H9 (cell line): Measurements from ENCODE around the gene LRRIQ4. TPM values are rescaled to one million over a fixed set of nuclear protein-coding genes. Genes with fewer than 3 reads are reported as not detected.

Experiments
- DNase-seq: peaks from one replicate; pipeline ENCODE4 v3.0.0-alpha.2; 2017
- H2AFZ ChIP-seq: one replicate; pipeline ENCODE4 v1.6.1; 2013; ENCODE audit warnings: mild to moderate bottlenecking, low read length, control low read depth, moderate library complexity
- H2AK5ac ChIP-seq: 2 replicates; pipeline ENCODE4 v1.6.1; 2013; ENCODE audit warnings: low read length, control low read depth, mixed read lengths; ENCODE audit not compliant: insufficient read length
- H2BK120ac ChIP-seq: one replicate; pipeline ENCODE4 v1.6.1; 2013; ENCODE audit warnings: low read depth, mild to moderate bottlenecking, low read length, control low read depth, inconsistent platforms; ENCODE audit not compliant: poor library complexity, severe bottlenecking
- H2BK12ac ChIP-seq: 2 replicates; pipeline ENCODE4 v1.6.1; 2013; ENCODE audit warnings: low read length, control low read depth, mixed read lengths, low read depth; ENCODE audit not compliant: insufficient read length
- H2BK15ac ChIP-seq: 2 replicates; pipeline ENCODE4 v1.6.1; 2013; ENCODE audit warnings: low read depth, low read length, control low read depth
- H2BK20ac ChIP-seq: one replicate; pipeline ENCODE4 v1.6.1; 2013; ENCODE audit warnings: low read depth, mild to moderate bottlenecking, low read length, control low read depth, inconsistent platforms; ENCODE audit not compliant: poor library complexity, severe bottlenecking
- H2BK5ac ChIP-seq: 2 replicates; pipeline ENCODE4 v1.6.1; 2013; ENCODE audit warnings: low read length, control low read depth, mixed read lengths; ENCODE audit not compliant: insufficient read length
- H3K14ac ChIP-seq: 2 replicates; pipeline ENCODE4 v1.6.1; 2013; ENCODE audit warnings: low read length, control low read depth; ENCODE audit not compliant: insufficient read depth
- H3K18ac ChIP-seq: 2 replicates; pipeline ENCODE4 v1.6.1; 2013; ENCODE audit warnings: low read depth, mild to moderate bottlenecking, mixed read lengths, low read length, control low read depth; ENCODE audit not compliant: insufficient read length
- H3K23ac ChIP-seq: 2 replicates; pipeline ENCODE4 v1.6.1; 2013; ENCODE audit warnings: low read length, control low read depth, mixed read lengths, low read depth; ENCODE audit not compliant: insufficient read length
- H3K23me2 ChIP-seq: 2 replicates; pipeline ENCODE4 v1.6.1; 2013; ENCODE audit warnings: low read depth, mild to moderate bottlenecking, mixed read lengths, low read length, control low read depth; ENCODE audit not compliant: insufficient read length, poor library complexity, severe bottlenecking
- H3K27ac ChIP-seq: 2 replicates; pipeline ENCODE4 v1.5.1; 2013; ENCODE audit warnings: low read length, control low read depth, mixed read lengths, low read depth; ENCODE audit not compliant: insufficient read length
- H3K27me3 ChIP-seq: 2 replicates; pipeline ENCODE4 v1.6.1; 2013; ENCODE audit warnings: low read length, control low read depth, inconsistent platforms; ENCODE audit not compliant: insufficient read depth
- H3K4ac ChIP-seq: 2 replicates; pipeline ENCODE4 v1.6.1; 2013; ENCODE audit warnings: low read depth, mild to moderate bottlenecking, control low read depth, inconsistent platforms, low read length, moderate library complexity
- H3K4me1 ChIP-seq: 2 replicates; pipeline ENCODE4 v1.6.1; 2013; ENCODE audit warnings: low read length, control low read depth, inconsistent platforms; ENCODE audit not compliant: insufficient read depth
- H3K4me2 ChIP-seq: 2 replicates; pipeline ENCODE4 v1.6.1; 2013; ENCODE audit warnings: low read length, control low read depth, mixed read lengths; ENCODE audit not compliant: insufficient read length, insufficient read depth
- H3K56ac ChIP-seq: 2 replicates; pipeline ENCODE4 v1.6.1; 2013; ENCODE audit warnings: low read depth, mild to moderate bottlenecking, mixed read lengths, low read length, control low read depth; ENCODE audit not compliant: insufficient read length
- H3K79me1 ChIP-seq: 2 replicates; pipeline ENCODE4 v1.6.1; 2013; ENCODE audit warnings: low read depth, mild to moderate bottlenecking, moderate library complexity, low read length, control low read depth, inconsistent platforms; ENCODE audit not compliant: insufficient read depth, poor library complexity, severe bottlenecking
- H3K79me2 ChIP-seq: 2 replicates; pipeline ENCODE4 v1.6.1; 2013; ENCODE audit warnings: low read length, control low read depth, inconsistent platforms; ENCODE audit not compliant: insufficient read depth
- H3K9ac ChIP-seq: 2 replicates; pipeline ENCODE4 v1.6.1; 2013; ENCODE audit warnings: low read length, control low read depth, mixed read lengths; ENCODE audit not compliant: insufficient read length; ENCODE audit errors: extremely low read depth
- H3K9me3 ChIP-seq: one replicate; pipeline ENCODE4 v1.6.1; 2013; ENCODE audit warnings: low read depth, low read length, inconsistent platforms; ENCODE audit not compliant: control insufficient read depth
- H3T11ph ChIP-seq: one replicate; pipeline ENCODE4 v1.6.1; 2013; ENCODE audit warnings: mild to moderate bottlenecking, low read length, control low read depth, inconsistent platforms
- H4K20me1 ChIP-seq: one replicate; pipeline ENCODE4 v1.6.1; 2013; ENCODE audit not compliant: control insufficient read depth, insufficient read length, insufficient read depth
- H4K5ac ChIP-seq: 2 replicates; pipeline ENCODE4 v1.6.1; 2013; ENCODE audit warnings: low read depth, mild to moderate bottlenecking, mixed read lengths, low read length, control low read depth; ENCODE audit not compliant: insufficient read length
- H4K8ac ChIP-seq: replicated peaks from 2 replicates; pipeline ENCODE4 v1.6.1; 2013; ENCODE audit warnings: low read length, control low read depth, mixed read lengths, low read depth; ENCODE audit not compliant: insufficient read length
- H4K91ac ChIP-seq: 2 replicates; pipeline ENCODE4 v1.6.1; 2013; ENCODE audit warnings: low read depth, mild to moderate bottlenecking, moderate library complexity, mixed read lengths, low read length, control low read depth; ENCODE audit not compliant: insufficient read length
- H3K27ac Mint-ChIP-seq, 3 experiments: 2 replicates in 2 of 3; 3 replicates in 1 of 3; pipeline ENCODE4 v1.8.0; 2020 to 2021; ENCODE audit warnings: mixed read lengths in 3 of 3, mild to moderate bottlenecking in 1 of 3, moderate library complexity in 1 of 3
- H3K27me3 Mint-ChIP-seq: 2 replicates; pipeline ENCODE4 v1.8.0; 2021; ENCODE audit warnings: low read depth, mild to moderate bottlenecking, moderate library complexity, mixed read lengths
- H3K36me3 Mint-ChIP-seq, 3 experiments: 2 replicates in 2 of 3; 3 replicates in 1 of 3; pipeline ENCODE4 v1.8.0; 2020 to 2021; ENCODE audit warnings: low read depth in 3 of 3, mixed read lengths in 3 of 3; ENCODE audit not compliant: insufficient read depth in 1 of 3
- H3K4me1 Mint-ChIP-seq, 2 experiments: 2 replicates each; pipeline ENCODE4 v1.8.0; 2020; ENCODE audit warnings: mixed read lengths in 2 of 2
- H3K4me3 Mint-ChIP-seq, 2 experiments: 2 replicates in 1 of 2; 3 replicates in 1 of 2; pipeline ENCODE4 v1.8.0; 2020 to 2021; ENCODE audit warnings: mild to moderate bottlenecking in 2 of 2, mixed read lengths in 2 of 2, moderate library complexity in 1 of 2
- H3K9me3 Mint-ChIP-seq, 2 experiments: 2 replicates in 1 of 2; 3 replicates in 1 of 2; pipeline ENCODE4 v1.8.0; 2020; ENCODE audit warnings: mild to moderate bottlenecking in 2 of 2, mixed read lengths in 2 of 2, moderate library complexity in 1 of 2
- CTCF ChIP-seq: fragments of 200-600 bp; sonication (generic); conservative IDR thresholded peaks from 3 replicates; pipeline ENCODE4 v1.8.0; 2021; ENCODE audit warnings: antibody characterized with exemption, mild to moderate bottlenecking
- WGBS: extraction: QIAGEN DNeasy Blood & Tissue Kit; methylation state at CpG from one replicate; pipeline ENCODE4 v1.1.7; 2013; ENCODE audit warnings: missing lambda C conversion rate, low lambda C conversion rate, mixed read lengths; ENCODE audit not compliant: insufficient read length; ENCODE audit errors: extremely low coverage; 5-methylcytosine and 5-hydroxymethylcytosine counted together
- total RNA-seq: library from RNA; stranded (reverse); gene quantifications from 2 replicates; pipeline ENCODE4 v1.2.1, GENCODE V29; 2021

LRRIQ4 gene
- total RNA-seq, 1 experiment from 2014 or later: not detected

GRCh38 chr3:169772305-169772896, 40.3 kb upstream of the LRRIQ4 start:
- H3K4me1 Mint-ChIP-seq: peaks cover 28 to 30% of the 10 kb centered on the region in 2 experiments
- H2BK12ac ChIP-seq: no peak overlapping the region
- H3K79me2 ChIP-seq: peaks cover 7% of the 10 kb centered on the region; the same call in 1 of the 2 replicates
- H3K79me1 ChIP-seq: no peaks in the 10 kb centered on the region
- no peaks in the 10 kb centered on the region; the same call in 1 of the 2 replicates for H3K27me3 Mint-ChIP-seq
- no peak overlapping the region for H4K8ac ChIP-seq
- H3K23me2 ChIP-seq: no peaks in the 10 kb centered on the region
- H3K14ac ChIP-seq: peak overlapping the region; percentile 93
- no peak overlapping the region for H2BK20ac ChIP-seq
- peak overlapping the region; percentile 75 for H2BK120ac ChIP-seq
- WGBS: no CpG with 5 or more reads among the region's 15 CpGs
- DNase-seq: peak; percentile 79
- H4K20me1 ChIP-seq: no peaks in the 10 kb centered on the region
- no peaks in the 10 kb centered on the region; a peak in 1 of 5 replicates for H3K9me3 Mint-ChIP-seq
- peak overlapping the region; percentile 98 to 100 (median 100) for H3K27ac Mint-ChIP-seq
- H3K36me3 Mint-ChIP-seq: peaks cover 2 to 30% (median 28%) of the 10 kb centered on the region in 3 experiments; a peak in 6 of 7 replicates
- peak overlapping the region; percentile 94 to 98 for H3K4me3 Mint-ChIP-seq
- no peak overlapping the region for H2BK5ac ChIP-seq
- H4K5ac ChIP-seq: no peak overlapping the region
- no peak overlapping the region; the same call in 1 of the 2 replicates for H3K4ac ChIP-seq
- peak overlapping the region; percentile 96 for H3K4me2 ChIP-seq
- peak overlapping the region; percentile 93 for H3K9ac ChIP-seq
- H2BK15ac ChIP-seq: no peak overlapping the region
- peak overlapping the region; percentile 80 for H3T11ph ChIP-seq
- no peaks in the 10 kb centered on the region for H3K9me3 ChIP-seq
- TF ChIP-seq CTCF: no peak
- H3K23ac ChIP-seq: no peak overlapping the region
- H4K91ac ChIP-seq: no peak overlapping the region
- no peak overlapping the region for H3K56ac ChIP-seq
- no peaks in the 10 kb centered on the region for H3K4me1 ChIP-seq
- H3K18ac ChIP-seq: peak overlapping the region; percentile 94
- H2AK5ac ChIP-seq: no peak overlapping the region
- H2AFZ ChIP-seq: no peak overlapping the region
- H3K27ac ChIP-seq: peak overlapping the region; percentile 85
- no peaks in the 10 kb centered on the region for H3K27me3 ChIP-seq
